NCI-H226 (cell line): ENCODE data around the gene ACTRT2.

ENCODE experiments used
- DNase-seq: peaks from one replicate; pipeline ENCODE4 v3.0.0-alpha.2; 2015

ACTRT2 gene

DNA sequence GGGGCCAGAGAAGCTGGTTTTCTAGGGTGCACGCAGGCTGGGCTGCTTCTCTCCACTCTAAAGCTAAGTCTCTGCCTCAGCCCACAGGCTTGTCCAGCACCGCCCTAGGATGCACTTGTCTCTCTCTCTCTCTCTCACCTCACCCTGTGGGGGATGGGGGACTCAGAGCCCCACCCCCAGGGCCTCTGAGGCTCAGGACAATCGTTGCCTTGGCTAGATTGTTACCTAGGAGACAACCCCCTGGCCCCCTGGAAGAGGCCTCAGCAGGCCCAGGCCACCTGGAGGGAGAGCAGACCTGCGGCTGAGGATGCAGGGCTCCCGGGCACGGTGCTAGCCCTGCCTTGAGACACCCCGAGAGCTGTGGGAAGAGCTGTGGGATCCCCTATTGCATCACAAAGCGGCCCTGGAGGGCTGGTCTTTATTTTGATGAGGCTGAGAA, at the start of gene ACTRT2:
Gene ACTRT2, plus strand, starts transcription at position 235 of the 439 bp plus-strand sequence. CDS start 220 bp downstream, outside the sequence.
- DNase-seq = no peak

DNA sequence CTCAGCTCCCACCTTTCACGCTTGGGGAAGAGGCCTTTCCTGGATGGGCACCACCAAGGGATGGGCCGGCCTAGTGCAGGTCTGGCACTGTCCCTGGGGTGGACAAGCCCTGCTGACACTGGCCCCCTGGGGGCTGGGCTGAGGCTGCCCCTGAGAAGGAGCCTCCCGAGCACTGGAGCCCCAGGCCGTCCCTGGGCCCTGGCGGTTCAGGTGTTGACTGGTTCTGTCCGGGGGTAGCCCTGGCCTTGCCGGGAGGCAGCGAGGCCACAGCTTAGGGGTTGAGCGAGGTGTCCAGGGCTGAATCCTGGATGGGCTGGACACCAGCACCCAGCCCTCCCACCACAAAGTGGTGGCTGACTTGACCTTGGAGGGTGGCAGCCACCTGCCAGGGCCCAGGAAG, 49.7 kb upstream of the ACTRT2 start:
- no peak for DNase-seq

DNA sequence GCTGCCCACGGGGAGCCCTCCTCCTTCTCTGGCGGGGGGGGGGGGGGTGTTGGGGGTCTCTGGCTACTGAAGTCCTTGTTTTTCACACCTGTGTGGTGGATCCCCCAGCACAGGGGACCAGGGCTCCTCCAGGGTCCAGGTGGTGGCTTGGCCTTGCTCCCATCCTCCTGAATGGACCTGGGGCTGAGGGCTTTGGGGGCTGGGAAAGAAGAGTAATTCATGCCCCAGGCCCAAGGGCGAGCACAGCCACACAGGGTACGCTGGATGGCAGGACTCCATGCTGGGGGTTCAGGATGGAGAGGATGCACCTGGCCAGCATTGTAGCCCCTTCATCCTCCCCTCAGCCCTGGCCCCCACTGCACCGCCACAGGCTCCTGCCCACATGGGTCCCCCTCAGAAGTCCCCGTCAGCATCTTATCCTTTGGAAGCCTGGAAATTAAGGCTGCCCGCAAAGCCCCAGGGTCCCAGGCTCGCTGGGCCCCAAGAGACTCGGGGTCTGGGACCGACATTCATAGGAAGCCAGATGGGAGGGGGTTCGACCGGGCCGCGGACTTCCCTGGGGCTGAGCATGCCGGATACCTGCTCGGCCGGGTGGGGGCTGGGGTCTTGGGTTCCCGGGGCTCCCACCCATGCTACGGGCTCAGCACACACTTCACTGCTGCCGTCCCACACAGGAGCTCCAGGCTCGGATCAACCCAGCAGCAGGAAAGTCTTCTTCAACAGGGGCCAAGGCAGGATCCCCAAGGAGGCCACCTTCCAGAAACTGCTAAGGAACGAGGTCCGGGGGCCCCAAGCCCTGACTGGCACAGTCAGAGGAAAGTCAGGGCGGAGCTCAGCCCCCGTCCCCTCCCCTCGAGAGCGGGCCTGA, 49.0 kb upstream of the ACTRT2 start:
- DNase-seq = no peak

DNA sequence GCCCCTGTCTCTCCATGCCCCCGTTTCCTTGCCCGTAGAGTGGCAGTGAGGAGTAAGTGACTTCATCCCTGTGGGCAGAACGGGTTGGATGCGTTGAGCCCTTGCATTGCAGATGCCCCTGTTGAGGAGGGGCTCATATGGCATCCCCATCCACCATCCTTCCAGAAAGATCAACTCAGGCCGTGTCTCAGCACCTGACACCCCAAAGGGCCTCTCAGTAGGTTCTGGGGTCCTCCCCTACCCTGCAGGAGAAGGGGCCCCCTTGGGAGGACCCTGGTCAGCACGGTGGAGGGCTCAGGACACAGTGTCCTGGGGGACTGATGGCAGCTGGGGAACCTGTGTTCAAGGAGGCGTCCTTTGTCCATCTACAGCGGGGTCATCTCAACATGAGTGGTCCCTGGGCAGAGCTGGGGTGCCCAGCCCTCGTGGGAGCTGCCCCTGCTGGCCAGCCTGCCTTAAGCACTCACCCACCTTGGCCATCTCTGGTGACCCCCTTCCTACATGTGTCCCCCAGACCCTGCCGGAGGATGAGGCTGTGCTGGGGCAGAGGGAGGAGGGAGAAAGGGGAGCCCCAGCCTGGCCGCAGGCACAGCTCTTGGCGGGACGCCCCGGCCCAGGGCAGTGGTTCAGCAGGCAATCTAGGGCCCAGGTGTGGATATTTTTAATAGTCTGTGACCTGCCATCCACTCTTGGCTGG, 48.2 kb upstream of the ACTRT2 start:
- no peak for DNase-seq

DNA sequence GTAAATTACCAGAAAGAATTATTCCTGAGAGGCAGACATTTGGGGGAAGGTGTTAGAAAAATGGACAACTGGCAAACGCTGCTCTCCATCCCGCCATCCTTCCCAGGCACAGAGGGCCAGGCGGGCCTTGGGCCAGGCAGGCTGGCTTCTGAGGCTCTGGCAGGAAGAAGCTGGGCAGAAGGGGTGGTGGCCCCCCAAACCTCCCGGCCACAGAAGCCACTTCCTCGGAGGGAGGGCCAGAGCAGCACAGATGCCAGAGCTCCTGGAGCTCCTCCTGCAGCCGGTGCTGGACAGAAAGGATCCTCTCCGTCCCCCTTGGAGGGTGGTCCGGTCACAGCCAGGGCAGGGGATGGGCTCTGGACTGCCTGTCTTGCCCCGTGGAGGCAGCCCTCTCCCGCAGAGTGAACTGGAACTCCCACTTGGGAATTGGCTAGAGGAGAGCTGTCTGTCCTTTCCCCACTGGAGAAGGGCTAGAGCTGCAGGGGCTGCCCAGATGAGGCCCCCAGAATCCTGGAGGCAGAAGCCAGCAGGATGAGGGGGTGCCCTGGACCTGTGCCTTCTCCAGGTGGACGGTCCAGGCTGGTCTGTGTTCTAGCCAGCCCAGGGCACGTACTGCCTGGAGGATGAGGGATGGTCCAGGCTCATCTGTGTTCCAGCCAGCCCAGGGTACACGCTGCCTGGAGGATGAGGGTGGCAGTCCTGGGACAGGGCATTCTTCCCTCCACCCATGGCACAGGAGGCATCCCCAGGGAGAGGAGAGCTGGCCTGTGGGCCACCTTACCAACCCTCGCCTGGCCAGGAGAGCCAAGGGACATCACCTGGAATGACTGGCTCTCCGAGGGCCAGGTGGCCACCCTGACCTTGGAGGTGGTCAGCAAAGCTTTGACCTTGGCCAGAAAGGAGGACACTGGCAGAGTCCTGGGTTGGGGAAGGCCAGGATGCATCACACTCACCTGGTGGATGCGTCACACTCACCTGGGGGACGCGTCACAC, 47.4 kb upstream of the ACTRT2 start:
- no peak for DNase-seq

DNA sequence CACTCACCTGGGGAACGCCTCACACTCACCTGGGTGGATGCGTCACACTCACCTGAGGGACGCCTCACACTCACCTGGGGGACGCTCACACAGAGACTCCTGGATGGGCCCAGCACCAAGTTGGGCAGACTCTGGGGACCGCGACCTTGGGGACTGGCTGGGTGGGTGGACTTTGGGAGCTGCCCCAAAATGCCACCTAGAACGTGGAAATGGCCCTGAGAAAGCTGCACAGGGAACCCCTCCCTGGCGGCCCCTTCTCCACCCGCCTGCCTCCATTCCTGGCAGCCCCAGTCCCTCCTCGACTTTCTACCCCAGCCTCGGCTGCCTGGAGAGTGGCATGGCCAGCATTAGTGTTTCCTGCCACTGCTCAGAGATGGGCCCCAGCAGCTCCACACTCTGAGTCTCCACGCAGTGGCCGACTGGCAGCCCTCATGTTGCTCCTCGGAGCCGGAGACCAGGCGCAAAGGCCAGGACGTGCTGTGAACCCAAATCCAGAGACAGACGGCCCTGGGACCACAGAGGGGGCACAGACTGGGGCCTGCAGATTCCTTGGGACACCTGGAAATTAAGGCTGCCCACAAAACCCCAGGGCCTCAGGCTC, 46.5 kb upstream of the ACTRT2 start:
- no peak for DNase-seq

DNA sequence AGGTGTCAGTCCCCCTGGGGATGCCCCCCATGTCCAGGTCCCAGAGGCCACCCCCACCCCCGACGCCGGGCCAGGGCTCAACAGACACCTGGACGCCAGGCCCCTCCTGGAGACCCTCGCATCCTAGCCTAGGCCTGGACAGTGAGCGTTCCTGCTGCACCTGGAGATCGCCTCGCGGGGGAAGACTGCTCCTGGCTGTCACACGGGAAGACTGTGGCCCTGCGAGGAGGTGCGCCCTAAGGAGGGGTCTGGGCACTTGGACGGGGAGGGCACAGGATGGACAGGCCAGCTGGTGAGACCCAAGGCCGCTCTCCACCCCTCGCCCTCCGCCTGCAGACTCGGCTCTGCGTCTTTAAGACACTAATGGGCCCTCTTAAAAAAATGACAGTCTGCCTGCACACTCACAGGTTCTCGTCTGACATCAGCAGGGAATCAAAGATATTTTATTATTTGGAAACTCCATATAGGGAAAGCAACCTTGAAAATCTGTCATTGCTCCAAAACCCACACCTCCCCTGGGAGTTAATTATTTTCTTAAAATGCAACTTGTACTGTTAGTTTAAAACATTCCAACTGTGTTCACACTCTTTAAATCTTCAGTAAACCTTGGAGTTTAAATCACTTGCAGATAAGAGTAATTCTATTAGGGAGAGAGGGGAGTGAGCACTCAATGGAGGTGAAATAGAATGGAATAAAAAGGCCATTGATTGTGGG, 45.6 kb upstream of the ACTRT2 start:
- DNase-seq = no peak

DNA sequence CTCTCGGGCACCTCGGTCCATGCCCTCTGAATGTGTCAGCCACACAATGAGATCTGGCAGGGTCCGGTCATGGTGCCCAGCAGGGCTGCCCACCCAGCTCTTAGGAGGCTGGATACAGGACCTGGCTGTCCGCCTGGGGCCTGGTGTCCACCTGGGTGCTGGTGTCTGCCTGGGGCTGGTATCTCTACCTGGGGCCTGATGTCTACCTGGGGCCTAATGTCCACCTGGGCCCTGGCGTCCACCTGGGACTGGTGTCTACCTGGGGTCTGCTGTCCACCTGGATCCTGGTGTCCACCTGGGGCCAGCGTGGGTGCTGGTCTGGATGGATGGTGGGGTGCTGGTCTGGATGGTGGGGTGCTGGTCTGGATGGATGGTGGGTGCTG, 45.1 kb upstream of the ACTRT2 start:
- no peak for DNase-seq

DNA sequence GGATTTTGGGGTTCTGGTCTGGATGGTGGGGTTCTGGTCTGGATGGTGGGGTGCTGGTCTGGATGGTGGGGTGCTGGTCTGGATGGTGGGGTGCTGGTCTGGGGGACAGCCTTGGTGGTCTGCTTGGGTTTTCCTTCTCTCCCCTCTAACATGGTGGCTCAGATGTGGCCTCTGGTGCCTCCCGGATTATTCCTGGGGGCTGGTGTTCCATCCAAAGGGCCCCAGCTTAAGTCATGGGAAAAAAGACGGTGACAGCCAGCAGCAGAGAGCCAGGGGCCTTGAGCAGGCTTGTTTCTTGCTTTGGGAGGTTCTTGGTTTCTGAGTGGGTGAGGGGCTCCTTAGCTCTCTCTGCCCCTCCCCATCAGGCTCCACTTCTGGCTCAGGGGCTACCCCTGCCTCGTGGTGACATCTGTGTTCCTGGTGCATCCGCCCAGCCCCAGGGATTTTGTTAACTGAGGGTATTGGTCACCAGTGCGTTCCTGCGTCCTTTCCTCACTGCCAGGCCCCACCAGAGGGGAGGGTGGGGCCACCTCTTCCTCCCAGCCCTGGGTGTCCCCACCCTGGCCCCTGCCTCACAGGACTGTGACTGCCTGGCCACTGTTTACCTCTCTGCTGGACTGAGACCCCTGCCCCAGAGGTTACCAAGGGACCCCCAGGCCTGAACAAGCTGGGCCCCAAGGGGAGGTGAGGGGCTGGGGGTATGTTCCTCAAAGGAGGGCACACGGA, 43.2 kb upstream of the ACTRT2 start:
- no peak for DNase-seq

DNA sequence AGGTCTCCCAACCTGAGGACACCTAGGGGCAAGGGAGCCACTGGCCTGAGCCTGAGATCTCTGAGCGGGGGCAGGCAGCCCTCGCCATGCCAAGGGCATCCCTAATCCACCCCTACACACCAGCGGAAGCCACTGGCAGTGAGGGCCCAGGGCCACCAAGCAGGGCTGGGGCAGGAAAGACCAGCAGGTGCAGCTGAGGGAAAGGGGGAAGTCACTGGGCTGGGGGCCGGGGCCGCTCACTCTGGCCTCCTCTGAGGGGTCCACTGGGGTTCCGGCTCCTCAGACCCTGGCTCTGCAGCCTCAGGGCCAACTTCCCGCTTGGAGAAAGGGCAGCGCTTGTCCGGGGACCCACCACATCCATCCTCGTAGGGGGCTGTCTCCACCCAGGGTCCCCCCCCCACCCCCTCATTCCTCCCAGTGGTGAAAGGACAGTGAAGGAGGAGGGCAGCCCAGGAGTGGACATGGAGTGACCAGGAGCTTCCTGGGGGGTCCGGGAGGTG, 42.5 kb upstream of the ACTRT2 start:
- DNase-seq = no peak

DNA sequence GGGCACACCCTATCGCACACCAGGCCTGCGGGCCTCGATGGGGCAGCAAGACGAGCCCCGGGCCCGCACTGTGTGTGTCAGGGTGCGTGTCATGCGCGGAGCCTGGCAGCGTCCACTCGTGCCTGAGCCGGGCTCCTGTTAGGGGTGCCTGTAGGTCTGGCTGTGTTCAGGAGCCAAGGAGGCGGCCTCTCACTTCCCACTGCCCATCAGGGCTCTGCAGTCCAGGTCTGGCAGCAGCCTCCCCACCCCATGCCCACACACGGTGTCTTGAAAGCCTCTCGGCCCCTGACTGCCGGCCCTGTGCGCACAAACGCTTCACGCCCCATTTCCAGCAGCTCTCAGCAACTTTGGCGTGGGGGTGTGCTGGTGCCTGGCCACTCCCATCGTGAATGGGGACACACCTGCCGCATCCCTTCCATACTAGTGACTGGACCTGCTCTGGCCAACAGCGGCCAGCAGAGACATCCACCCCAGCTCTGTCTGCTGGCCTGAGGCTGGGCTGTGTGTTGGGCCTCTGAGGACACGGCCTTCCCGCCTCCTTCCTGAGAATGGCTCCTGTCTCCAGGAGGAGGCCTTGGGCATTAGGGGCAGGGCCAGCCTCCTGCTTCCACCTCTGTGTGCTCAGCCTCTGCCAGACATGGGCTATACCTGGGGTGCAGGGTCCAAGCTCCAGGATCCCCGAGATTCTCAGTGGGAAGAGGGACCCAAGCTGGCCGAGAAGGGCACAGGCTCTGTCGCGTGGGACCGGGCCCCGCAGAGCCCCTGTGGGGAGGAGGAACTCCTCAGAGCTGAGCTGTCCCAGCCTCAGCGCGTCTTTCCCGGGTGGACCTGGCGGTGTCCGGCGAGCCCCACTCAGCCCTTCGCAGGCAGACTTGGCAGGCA, 41.8 kb upstream of the ACTRT2 start:
- DNase-seq = no peak

DNA sequence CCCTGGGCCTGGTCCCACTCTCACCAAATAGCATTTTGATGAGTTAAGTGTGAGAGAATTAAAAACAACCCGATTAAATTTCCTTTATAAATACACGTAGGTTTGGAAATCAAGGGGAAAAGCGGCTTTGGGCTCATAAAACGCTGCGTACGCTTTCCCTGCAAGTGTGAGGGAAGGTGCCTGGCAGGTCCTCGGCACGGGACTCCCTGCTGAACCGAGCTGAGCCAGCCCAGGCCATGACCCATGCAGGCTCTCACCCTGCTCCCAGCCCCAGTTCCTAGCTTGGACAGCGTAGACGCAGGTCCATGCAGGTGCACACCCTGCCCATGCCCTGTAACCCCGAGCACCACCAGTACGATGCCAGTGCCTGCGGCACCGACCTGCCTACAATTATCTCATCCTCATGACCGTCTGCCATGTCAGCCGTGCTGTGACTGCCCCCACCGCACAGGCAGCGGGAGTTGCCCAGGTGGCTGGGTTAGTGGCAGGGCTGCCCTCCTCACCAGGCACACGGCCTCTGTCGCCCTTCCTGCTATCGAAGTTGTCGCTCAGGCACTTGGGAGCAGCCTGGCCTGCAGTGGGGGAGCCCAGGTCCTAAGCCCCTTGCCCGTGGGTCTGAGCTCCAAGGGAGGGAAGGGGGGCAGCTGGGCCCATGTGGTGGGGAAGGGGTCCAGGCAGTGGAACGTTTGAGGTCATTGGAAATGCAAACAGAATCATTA, 41.0 kb upstream of the ACTRT2 start:
- DNase-seq = no peak

DNA sequence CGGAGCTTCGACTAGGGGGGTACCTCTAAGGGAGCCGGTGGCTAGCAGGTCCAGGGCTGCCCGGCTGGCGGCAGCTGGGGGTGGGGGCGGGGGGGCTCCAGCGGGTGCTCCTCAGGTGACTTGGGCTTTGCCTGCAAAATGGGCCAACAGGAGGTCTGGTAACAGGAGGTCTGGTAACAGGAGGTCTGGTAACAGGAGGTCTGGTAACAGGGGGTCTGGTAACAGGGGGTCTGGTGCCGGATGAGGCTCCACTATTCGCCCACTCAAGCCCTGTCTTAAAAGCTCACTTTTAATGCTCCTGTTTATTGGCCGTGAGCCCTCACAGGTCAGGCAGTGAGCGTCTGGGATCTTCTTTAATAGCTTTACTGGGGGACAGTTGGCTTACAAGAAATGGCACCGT, 40.4 kb upstream of the ACTRT2 start:
- no peak for DNase-seq

DNA sequence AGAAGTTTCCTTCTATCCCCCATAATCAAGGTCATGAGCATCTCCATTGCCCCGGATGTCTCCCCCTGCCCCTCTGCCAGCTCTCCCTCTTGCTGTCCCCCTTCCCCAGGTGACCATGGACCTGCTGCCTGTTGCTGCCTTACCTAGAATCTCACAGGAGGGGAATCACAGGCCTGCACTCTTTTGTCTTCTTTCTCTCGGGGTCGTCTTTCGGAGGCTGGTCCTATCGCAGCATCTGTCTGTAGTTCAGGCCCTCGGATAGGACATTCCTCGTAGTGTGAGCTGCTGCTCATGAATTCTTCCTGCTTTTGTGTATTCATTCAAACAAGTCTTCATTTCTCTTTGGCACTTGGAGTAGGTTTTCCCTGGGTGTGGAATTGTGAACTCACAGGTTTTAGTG, 39.9 kb upstream of the ACTRT2 start:
- no peak for DNase-seq

DNA sequence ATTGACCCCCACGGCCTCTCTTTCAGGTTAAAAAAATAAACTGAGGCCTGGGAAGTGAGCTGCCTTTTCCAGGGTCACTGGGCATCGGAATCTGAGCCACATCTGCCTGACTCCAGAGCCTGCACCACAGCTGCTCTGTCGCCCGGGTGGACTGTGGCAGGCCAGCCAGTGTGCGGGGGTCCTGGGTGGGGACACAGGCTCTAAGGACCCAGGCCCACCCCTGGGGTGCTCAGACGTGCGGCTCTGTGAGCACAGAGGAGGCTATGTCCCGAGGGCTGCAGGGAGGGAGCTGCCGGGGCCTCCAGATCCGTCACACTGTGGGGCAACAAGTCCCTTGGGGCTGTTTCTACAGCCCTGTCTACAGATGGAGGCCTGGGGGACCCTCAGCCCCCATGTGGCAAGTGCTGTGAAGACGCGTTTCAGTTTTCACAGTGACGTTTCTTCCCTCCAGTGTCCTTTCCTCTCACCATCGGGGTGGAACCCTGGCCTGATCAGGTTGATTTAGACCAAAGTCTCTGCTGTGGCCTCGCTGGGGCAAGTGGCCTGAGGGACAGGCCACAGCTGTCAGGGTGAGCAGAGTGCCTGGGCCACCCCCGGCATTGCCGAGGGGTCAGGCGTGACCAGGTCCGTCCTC, 39.2 kb upstream of the ACTRT2 start:
- DNase-seq = no peak

DNA sequence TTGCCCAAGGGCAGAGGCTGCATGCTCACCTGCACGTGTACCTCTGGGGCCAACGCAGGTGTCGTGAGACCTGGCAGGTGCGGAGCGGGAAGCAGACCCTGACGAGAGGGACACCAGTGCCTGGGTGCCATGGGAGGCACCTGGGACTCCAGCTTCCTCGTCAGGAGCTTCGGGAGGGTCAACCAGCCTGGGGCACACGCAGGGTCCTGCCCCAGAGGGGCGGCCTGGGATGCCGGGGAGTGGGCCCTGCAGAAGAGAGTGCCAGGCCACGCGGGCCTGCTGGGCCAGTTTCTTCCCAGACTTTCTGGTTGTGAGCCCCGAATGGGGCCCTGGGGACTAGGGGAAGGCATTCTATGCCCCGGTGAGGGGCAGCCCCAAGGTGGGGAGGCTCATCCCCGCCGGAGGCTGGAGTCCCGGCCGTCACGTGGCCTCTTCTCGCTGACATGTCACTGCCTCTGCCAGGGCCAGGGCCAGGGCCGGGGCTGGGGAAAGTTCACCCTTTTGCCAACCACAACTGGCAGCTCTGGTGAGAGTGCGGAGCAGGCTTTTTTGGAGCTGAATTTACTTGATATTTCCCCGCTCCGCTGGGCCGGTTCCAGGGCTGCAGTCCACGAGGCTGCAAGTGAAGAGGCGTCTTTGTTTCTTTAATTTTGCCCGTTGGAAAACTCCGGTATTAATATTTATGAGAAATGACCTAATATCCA, 38.5 kb upstream of the ACTRT2 start:
- no peak for DNase-seq

DNA sequence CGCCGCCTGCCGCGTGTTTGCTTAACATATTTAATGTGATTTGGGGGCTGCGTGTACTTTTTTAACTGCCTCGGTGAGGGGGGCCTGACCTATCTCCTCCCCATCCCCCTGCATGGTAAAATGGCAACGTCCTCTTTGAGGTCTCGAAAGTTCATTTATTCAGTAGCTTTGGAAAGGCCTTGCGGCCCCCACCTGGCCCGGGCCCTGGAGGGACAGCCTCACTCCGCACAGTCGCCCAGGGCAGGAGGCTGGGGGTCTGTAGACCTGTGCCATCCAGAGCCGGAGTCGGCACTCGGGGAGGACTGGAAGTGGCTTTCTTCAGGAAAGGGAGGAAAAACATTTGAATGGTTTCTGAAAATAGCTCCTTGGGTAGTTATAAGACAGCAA, 38.0 kb upstream of the ACTRT2 start:
- DNase-seq = no peak
